ENCODE results near the gene FASN. TPM values are rescaled to one million over a fixed set of nuclear protein-coding genes. Genes with fewer than 3 reads are reported as not detected.

FASN gene
- total and polyA plus RNA-seq, 2 of the 13 experiments (the other 11 are each of a cell fraction or from before 2014, with no cell fraction given): 51.7 to 101 TPM

DNA sequence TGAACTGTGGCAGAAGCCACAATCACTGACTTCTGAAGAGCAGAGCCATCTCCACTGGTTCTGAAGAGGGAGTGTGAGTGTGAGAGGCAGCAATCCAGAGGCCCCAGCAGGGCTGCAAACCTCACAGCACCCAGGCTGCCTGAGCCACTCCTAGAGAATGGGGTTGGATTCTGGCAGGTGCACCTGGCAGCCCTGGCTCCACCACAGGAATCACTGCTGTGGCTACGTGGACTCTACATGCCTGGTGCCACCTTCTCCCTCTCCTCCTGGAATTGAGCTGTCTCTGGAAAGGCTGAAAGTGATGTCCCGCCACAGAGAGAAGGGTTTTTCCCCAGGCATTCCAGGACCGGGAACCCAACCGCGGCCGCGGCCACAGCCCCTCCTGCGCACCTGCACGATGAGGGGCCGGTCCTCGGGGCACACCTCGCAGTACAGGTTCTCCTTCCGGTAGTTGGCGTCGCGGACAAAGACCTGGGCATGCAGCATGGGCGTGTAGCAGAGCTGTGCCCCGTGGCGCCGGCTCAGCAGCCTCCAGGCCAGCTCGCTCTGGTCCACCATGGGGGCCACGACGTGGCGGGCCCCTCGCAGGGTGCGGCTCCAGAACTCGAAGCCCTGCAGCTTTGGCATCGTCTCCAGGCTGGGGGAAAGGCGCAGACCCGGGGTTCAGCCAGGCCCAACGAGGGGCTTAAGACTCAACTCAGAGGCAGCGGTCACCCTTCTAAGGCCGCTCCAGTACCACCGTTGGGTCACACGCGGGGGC lies 33.4 kb downstream of the FASN start (continued):
- TF ChIP-seq ZNF788 (CRISPR knock-in tag; IDR thresholded peaks at IDR 0.05; ENCODE audit: borderline replicate concordance) (peak; percentile 57; the same call in 1 of the 2 replicates), AGO1 (IDR thresholded peaks at IDR 0.05; ENCODE audit: low read depth, low read length, poor library complexity, severe bottlenecking) (peak; percentile 47), NR2F2 (IDR thresholded peaks at IDR 0.05; ENCODE audit: borderline replicate concordance, low read depth) (no peak), NFYC (CRISPR knock-in tag; IDR thresholded peaks at IDR 0.05) (no peak), HOXA3 (CRISPR knock-in tag; IDR thresholded peaks at IDR 0.05) (peak; percentile 31; the same call in 1 of the 2 replicates), ARID2 (CRISPR knock-in tag; IDR thresholded peaks at IDR 0.05; ENCODE audit: borderline replicate concordance) (no peak), JUND (CRISPR knock-in tag; IDR thresholded peaks at IDR 0.05) (no peak), ZNF841 (CRISPR knock-in tag; IDR thresholded peaks at IDR 0.05; ENCODE audit: borderline replicate concordance) (no peak), ZNF335 (CRISPR knock-in tag; IDR thresholded peaks at IDR 0.05) (peak; percentile 8; the same call in 1 of the 2 replicates), MYC (CRISPR knock-in tag; IDR thresholded peaks at IDR 0.05; ENCODE audit: borderline replicate concordance) (peak; percentile 71; the same call in 1 of the 2 replicates), POLR2A (IDR thresholded peaks at IDR 0.05; ENCODE audit: insufficient read depth in 1 of 2, low read depth in 2 of 2, low read length in 2 of 2) (peak in 1 of 2 experiments; percentile 58; a peak in 2 of 4 replicates), GTF3A (CRISPR knock-in tag; conservative IDR thresholded peaks at IDR 0.05) (0 out of 2 replicates have a peak, but pooled peaks have one; percentile 67), HNRNPUL1 (IDR thresholded peaks at IDR 0.05; ENCODE audit: low read depth, low read length) (no peak), PCBP2 (optimal IDR thresholded peaks at IDR 0.05; ENCODE audit: low read depth, low read length, poor library complexity, severe bottlenecking) (no peak)
- TF ChIP-seq, protein P1, sequence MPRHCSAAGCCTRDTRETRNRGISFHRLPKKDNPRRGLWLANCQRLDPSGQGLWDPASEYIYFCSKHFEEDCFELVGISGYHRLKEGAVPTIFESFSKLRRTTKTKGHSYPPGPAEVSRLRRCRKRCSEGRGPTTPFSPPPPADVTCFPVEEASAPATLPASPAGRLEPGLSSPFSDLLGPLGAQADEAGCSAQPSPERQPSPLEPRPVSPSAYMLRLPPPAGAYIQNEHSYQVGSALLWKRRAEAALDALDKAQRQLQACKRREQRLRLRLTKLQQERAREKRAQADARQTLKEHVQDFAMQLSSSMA (CRISPR knock-in tag; IDR thresholded peaks at IDR 0.05): peak; percentile 61; the same call in 1 of the 2 replicates
- TF ChIP-seq, protein P2, sequence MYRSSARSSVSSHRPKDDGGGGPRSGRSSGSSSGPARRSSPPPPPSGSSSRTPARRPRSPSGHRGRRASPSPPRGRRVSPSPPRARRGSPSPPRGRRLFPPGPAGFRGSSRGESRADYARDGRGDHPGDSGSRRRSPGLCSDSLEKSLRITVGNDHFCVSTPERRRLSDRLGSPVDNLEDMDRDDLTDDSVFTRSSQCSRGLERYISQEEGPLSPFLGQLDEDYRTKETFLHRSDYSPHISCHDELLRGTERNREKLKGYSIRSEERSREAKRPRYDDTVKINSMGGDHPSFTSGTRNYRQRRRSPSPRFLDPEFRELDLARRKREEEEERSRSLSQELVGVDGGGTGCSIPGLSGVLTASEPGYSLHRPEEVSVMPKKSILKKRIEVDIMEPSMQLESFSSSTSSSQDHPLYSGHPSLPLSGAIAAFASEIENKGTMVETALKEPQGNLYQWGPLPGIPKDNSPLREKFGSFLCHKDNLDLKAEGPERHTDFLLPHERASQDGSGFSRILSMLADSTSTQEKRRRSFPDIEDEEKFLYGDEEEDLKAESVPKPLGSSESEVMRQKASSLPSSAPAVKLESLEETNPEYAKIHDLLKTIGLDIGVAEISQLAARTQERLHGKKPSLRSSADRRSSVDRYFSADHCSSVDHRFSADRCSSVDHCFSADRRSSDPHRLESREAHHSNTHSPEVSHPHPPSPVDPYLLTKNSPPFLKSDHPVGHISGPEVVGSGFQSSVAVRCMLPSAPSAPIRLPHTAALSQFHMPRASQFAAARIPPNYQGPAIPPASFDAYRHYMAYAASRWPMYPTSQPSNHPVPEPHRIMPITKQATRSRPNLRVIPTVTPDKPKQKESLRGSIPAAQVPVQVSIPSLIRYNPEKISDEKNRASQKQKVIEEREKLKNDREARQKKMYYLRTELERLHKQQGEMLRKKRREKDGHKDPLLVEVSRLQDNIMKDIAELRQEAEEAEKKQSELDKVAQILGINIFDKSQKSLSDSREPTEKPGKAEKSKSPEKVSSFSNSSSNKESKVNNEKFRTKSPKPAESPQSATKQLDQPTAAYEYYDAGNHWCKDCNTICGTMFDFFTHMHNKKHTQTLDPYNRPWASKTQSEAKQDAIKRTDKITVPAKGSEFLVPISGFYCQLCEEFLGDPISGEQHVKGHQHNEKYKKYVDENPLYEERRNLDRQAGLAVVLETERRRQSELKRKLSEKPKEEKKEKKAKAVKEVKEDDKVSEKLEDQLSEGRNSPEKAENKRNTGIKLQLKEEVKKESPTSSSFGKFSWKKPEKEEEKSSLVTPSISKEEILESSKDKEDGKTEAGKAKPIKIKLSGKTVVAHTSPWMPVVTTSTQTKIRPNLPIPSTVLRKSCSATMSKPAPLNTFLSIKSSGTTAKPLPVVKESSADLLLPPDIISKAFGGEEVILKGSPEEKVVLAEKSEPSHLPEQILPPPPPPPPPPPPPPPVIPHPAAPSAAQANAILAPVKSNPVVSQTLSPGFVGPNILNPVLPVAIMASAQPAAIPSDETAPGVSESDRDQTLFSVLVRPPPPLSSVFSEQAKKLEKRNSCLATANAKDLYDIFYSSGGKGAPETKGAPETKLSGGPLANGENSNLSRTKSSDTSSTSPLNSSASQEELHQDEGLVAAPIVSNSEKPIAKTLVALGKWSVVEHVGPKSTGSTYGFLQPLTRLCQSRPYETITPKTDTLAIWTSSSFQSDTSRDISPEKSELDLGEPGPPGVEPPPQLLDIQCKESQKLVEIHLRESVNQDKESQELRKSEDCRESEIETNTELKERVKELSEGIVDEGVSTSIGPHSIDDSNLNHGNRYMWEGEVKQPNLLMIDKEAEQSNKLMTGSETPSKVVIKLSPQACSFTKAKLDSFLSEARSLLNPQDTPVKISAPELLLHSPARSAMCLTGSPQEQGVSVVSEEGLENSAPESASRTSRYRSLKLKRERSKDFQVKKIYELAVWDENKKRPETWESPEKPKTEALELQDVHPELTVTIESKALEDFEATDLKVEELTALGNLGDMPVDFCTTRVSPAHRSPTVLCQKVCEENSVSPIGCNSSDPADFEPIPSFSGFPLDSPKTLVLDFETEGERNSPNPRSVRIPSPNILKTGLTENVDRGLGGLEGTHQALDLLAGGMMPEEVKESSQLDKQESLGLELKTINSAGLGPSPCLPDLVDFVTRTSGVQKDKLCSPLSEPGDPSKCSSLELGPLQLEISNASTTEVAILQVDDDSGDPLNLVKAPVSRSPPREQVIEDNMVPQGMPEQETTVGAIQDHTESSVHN (CRISPR knock-in tag; IDR thresholded peaks at IDR 0.05): no peak
- TF ChIP-seq, protein P3, sequence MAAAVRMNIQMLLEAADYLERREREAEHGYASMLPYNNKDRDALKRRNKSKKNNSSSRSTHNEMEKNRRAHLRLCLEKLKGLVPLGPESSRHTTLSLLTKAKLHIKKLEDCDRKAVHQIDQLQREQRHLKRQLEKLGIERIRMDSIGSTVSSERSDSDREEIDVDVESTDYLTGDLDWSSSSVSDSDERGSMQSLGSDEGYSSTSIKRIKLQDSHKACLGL (CRISPR knock-in tag; IDR thresholded peaks at IDR 0.05): no peak

Measured in HepG2 (cell line).